Measurements from ENCODE around the gene DNAJB6.

DNA sequence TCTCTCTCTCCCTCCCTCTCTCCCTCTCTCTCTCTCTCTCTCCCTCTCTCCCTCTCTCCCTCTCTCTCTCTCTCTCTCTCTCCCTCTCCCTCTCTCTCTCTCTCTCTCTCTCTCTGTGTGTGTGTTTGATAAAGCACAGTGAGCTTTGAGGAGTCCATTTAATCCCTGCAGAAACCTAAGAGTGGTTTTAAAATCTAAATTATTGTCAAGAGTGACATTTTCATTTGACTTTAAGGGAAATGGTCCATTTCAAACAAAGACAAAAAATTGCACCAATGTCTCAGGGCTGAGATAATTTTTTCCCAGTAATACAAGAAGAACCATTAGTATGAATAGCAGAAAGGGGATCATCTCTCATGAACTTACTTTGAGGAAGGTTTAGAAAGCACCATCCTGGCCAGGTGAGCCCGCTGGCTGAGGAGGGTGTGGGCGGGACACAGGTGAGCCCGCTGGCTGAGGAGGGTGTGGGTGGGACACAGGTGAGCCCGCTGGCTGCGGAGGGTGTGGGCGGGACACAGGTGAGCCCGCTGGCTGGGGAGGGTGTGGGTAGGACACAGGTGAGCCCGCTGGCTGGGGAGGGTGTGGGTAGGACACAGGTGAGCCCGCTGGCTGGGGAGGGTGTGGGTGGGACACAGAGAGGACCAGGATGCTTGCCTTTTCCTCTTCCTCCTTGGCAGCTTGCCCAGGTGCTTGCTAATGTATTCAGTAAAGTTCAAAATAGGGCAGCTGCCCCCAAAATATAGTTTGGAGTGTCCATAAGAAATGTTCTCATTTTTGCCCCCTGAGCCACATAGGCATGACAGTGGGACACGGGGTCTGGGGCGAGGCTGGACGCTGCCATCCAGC, 125.0 kb downstream of the DNAJB6 start:
- TF ChIP-seq, protein P1, sequence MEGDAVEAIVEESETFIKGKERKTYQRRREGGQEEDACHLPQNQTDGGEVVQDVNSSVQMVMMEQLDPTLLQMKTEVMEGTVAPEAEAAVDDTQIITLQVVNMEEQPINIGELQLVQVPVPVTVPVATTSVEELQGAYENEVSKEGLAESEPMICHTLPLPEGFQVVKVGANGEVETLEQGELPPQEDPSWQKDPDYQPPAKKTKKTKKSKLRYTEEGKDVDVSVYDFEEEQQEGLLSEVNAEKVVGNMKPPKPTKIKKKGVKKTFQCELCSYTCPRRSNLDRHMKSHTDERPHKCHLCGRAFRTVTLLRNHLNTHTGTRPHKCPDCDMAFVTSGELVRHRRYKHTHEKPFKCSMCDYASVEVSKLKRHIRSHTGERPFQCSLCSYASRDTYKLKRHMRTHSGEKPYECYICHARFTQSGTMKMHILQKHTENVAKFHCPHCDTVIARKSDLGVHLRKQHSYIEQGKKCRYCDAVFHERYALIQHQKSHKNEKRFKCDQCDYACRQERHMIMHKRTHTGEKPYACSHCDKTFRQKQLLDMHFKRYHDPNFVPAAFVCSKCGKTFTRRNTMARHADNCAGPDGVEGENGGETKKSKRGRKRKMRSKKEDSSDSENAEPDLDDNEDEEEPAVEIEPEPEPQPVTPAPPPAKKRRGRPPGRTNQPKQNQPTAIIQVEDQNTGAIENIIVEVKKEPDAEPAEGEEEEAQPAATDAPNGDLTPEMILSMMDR (IDR thresholded peaks at IDR 0.05; ENCODE audit: low read depth, low read length): no peak
- TF ChIP-seq POLR2A (IDR thresholded peaks at IDR 0.05; ENCODE audit: extremely low read depth, insufficient read length) (no peak), MYC (IDR thresholded peaks at IDR 0.05; ENCODE audit: low read depth, low read length) (no peak)
